MM.1S (cell line): ENCODE data around the gene ADD1.

Source experiments
- DNase-seq: peaks from one replicate; pipeline ENCODE4 v3.0.0-alpha.2; 2015
- H2AFZ ChIP-seq: fragments of 300-600 bp; sonication (generic); 2 replicates; pipeline ENCODE4 v1.6.0; 2016; ENCODE audit warnings: antibody characterized with exemption, low read length
- H3F3A ChIP-seq: fragments of 300-600 bp; sonication (generic); 2 replicates; pipeline ENCODE4 v1.6.1; 2016; ENCODE audit warnings: mild to moderate bottlenecking, antibody characterized with exemption, low read length, moderate library complexity, mixed read lengths; ENCODE audit not compliant: insufficient read depth
- H3K27ac ChIP-seq: fragments of 300-600 bp; sonication (generic); 2 replicates; pipeline ENCODE4 v1.5.1; 2016; ENCODE audit warnings: mild to moderate bottlenecking, low read length
- H3K27me3 ChIP-seq: fragments of 300-600 bp; sonication (generic); replicated peaks from 2 replicates; pipeline ENCODE4 v1.6.0; 2016; ENCODE audit warnings: low read length; ENCODE audit not compliant: insufficient read depth
- H3K36me3 ChIP-seq: fragments of 300-600 bp; sonication (generic); replicated peaks from 2 replicates; pipeline ENCODE4 v1.6.1; 2016; ENCODE audit warnings: mild to moderate bottlenecking, low read length, mixed read lengths; ENCODE audit not compliant: insufficient read depth
- H3K4me1 ChIP-seq: fragments of 300-600 bp; sonication (generic); 2 replicates; pipeline ENCODE4 v1.6.1; 2016; ENCODE audit warnings: low read length, mixed read lengths
- H3K4me2 ChIP-seq: fragments of 300-600 bp; sonication (generic); 2 replicates; pipeline ENCODE4 v1.6.0; 2016; ENCODE audit warnings: low read depth, low read length
- H3K4me3 ChIP-seq: fragments of 300-600 bp; sonication (generic); 2 replicates; pipeline ENCODE4 v1.5.1; 2016; ENCODE audit warnings: low read length, mixed read lengths
- H3K79me2 ChIP-seq: fragments of 300-600 bp; sonication (generic); 2 replicates; pipeline ENCODE4 v1.6.1; 2016; ENCODE audit warnings: mixed run types, low read length, mixed read lengths
- H3K9ac ChIP-seq: fragments of 300-600 bp; sonication (generic); 2 replicates; pipeline ENCODE4 v1.6.1; 2016; ENCODE audit warnings: low read length, mixed read lengths
- H3K9me2 ChIP-seq: fragments of 300-600 bp; sonication (generic); replicated peaks from 2 replicates; pipeline ENCODE4 v1.6.1; 2016; ENCODE audit warnings: mild to moderate bottlenecking, low read length, mixed read lengths; ENCODE audit not compliant: insufficient read depth
- H3K9me3 ChIP-seq: fragments of 300-600 bp; sonication (generic); replicated peaks from 2 replicates; pipeline ENCODE4 v1.6.1; 2016; ENCODE audit warnings: mild to moderate bottlenecking, low read length, mixed read lengths; ENCODE audit not compliant: insufficient read depth
- H4K20me1 ChIP-seq: fragments of 300-600 bp; sonication (generic); 2 replicates; pipeline ENCODE4 v1.6.1; 2016; ENCODE audit warnings: mild to moderate bottlenecking, low read length, moderate library complexity, mixed read lengths; ENCODE audit not compliant: insufficient read depth
- EZH2 ChIP-seq: fragments of 300-600 bp; sonication (generic); optimal IDR thresholded peaks from 2 replicates; pipeline ENCODE3; 2017; ENCODE audit warnings: low read depth, mild to moderate bottlenecking, antibody characterized with exemption, low read length, mixed read lengths
- EZH2phosphoT487 ChIP-seq: fragments of 300-600 bp; sonication (generic); IDR thresholded peaks from 2 replicates; pipeline ENCODE4 v1.6.1; 2018; ENCODE audit warnings: antibody characterized with exemption, low read length
- TF ChIP-seq, protein P1 (sequence below): fragments of 300-600 bp; sonication (generic); IDR thresholded peaks from 2 replicates; pipeline ENCODE4 v1.5.1; 2016; ENCODE audit warnings: antibody characterized with exemption, low read length, mixed read lengths

Gene ADD1

GRCh38 chr4:2846172-2846571 lies 2.5 kb downstream of the ADD1 start:
- no peak for DNase-seq
- H3K9me3 ChIP-seq, result no peaks in the 10 kb centered on the region
- peaks cover 16% of the 10 kb centered on the region for H4K20me1 ChIP-seq
- H2AFZ ChIP-seq, result no peak overlapping the region
- H3F3A ChIP-seq, result peaks cover 17% of the 10 kb centered on the region
- no peaks in the 10 kb centered on the region for H3K27me3 ChIP-seq
- H3K4me2 ChIP-seq, result peak overlapping the region; percentile 74
- H3K27ac ChIP-seq, result peak overlapping the region; percentile 52; the same call in 1 of the 2 replicates
- H3K4me3 ChIP-seq, result peak overlapping the region; percentile 87
- TF ChIP-seq, protein P1, sequence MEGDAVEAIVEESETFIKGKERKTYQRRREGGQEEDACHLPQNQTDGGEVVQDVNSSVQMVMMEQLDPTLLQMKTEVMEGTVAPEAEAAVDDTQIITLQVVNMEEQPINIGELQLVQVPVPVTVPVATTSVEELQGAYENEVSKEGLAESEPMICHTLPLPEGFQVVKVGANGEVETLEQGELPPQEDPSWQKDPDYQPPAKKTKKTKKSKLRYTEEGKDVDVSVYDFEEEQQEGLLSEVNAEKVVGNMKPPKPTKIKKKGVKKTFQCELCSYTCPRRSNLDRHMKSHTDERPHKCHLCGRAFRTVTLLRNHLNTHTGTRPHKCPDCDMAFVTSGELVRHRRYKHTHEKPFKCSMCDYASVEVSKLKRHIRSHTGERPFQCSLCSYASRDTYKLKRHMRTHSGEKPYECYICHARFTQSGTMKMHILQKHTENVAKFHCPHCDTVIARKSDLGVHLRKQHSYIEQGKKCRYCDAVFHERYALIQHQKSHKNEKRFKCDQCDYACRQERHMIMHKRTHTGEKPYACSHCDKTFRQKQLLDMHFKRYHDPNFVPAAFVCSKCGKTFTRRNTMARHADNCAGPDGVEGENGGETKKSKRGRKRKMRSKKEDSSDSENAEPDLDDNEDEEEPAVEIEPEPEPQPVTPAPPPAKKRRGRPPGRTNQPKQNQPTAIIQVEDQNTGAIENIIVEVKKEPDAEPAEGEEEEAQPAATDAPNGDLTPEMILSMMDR, result no peak
- TF ChIP-seq EZH2, result no peak
- no peak for TF ChIP-seq EZH2phosphoT487
- peaks cover 12% of the 10 kb centered on the region for H3K4me1 ChIP-seq
- H3K9me2 ChIP-seq, result no peaks in the 10 kb centered on the region
- H3K36me3 ChIP-seq, result no peaks in the 10 kb centered on the region
- peak overlapping the region; percentile 9; the same call in 1 of the 2 replicates for H3K9ac ChIP-seq
- H3K79me2 ChIP-seq, result peaks cover 64% of the 10 kb centered on the region

DNA sequence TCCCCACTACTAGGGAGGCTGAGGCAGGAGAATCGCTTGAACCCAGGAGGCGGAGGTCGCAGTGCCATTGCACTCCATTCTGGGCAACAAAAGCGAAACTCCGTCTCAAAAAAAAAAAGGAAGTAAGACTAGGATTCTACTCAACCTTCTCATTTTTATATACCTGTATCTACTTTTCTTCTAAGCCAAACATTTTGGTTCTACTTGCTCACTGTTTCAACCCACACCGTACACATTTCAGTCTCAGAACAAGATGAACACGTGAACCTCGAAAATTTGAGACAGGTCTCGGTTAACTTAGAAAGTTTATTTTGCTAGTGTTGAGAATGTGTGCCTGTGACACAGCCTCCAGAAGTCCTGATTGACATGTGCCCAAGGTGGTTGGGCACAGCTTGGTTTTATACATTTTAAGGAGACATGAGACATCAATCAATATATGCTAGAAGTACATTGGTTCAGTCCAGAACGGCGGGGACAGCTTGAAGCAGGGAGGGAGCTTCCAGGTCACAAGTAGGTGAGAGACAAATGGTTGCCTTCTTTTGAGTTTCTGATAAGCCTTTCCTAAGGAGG lies 3.7 kb downstream of the ADD1 start:
- Histone ChIP-seq H3K4me3 (no peak overlapping the region), H2AFZ (no peak overlapping the region), H3K79me2 (peaks cover 73% of the 10 kb centered on the region), H3K4me1 (peaks cover 12% of the 10 kb centered on the region), H4K20me1 (peaks cover 16% of the 10 kb centered on the region), H3K9me3 (no peaks in the 10 kb centered on the region), H3K27ac (no peak overlapping the region), H3K27me3 (no peaks in the 10 kb centered on the region), H3F3A (peaks cover 17% of the 10 kb centered on the region), H3K36me3 (no peaks in the 10 kb centered on the region), H3K4me2 (no peak overlapping the region), H3K9me2 (no peaks in the 10 kb centered on the region), H3K9ac (no peak overlapping the region)
- DNase-seq, result no peak
- no peak for TF ChIP-seq EZH2phosphoT487
- no peak for TF ChIP-seq EZH2
- TF ChIP-seq, protein P1, result no peak

- no peaks in the 10 kb centered on the region for H3K9me3 ChIP-seq
- no peak for DNase-seq
- no peak overlapping the region for H3K4me2 ChIP-seq
- no peak overlapping the region for H3K4me3 ChIP-seq
- H3F3A ChIP-seq, result peaks cover 17% of the 10 kb centered on the region
- H3K27me3 ChIP-seq, result no peaks in the 10 kb centered on the region
- peaks cover 16% of the 10 kb centered on the region for H4K20me1 ChIP-seq
- peaks cover 6% of the 10 kb centered on the region for H3K4me1 ChIP-seq
- no peak overlapping the region for H3K9ac ChIP-seq
- H3K79me2 ChIP-seq, result peaks cover 84% of the 10 kb centered on the region
- no peaks in the 10 kb centered on the region for H3K36me3 ChIP-seq
- H2AFZ ChIP-seq, result no peak overlapping the region
- TF ChIP-seq, protein P1, result no peak
- TF ChIP-seq EZH2 (no peak), EZH2phosphoT487 (no peak)
- no peak overlapping the region for H3K27ac ChIP-seq
- no peaks in the 10 kb centered on the region for H3K9me2 ChIP-seq
Measured at GRCh38 chr4:2848449-2848848, 4.8 kb downstream of the ADD1 start.
